Measurements from ENCODE around the gene RPS23.

DNA sequence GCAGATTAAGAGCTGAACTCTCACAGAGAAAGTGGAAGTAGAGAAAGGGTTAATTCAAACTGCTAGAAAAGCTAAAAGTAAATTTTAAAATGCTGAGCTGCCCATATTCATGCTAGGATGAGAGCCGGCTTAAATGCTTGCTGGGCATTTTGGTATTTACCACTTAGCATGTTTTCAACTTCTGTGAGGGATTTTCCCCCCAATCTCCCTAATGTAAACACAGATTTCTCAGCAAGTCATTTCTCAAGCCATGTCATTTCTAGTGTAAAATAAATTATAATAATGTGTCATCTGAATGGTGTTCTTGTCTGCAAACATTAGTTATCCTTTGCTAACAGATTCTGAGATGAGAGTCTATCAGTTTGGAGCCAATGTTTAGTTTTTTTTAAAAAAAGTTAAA is 22.3 kb downstream of the RPS23 start:
- TF ChIP-seq, protein P1, sequence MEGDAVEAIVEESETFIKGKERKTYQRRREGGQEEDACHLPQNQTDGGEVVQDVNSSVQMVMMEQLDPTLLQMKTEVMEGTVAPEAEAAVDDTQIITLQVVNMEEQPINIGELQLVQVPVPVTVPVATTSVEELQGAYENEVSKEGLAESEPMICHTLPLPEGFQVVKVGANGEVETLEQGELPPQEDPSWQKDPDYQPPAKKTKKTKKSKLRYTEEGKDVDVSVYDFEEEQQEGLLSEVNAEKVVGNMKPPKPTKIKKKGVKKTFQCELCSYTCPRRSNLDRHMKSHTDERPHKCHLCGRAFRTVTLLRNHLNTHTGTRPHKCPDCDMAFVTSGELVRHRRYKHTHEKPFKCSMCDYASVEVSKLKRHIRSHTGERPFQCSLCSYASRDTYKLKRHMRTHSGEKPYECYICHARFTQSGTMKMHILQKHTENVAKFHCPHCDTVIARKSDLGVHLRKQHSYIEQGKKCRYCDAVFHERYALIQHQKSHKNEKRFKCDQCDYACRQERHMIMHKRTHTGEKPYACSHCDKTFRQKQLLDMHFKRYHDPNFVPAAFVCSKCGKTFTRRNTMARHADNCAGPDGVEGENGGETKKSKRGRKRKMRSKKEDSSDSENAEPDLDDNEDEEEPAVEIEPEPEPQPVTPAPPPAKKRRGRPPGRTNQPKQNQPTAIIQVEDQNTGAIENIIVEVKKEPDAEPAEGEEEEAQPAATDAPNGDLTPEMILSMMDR (IDR thresholded peaks at IDR 0.05): no peak
- TF ChIP-seq POLR2A (IDR thresholded peaks at IDR 0.05) (no peak), POLR2AphosphoS5 (IDR thresholded peaks at IDR 0.05; ENCODE audit: insufficient read depth in 1 of 2, low read depth in 1 of 2) (no peak)
